ENCODE results near the gene C16orf96. TPM values are rescaled to one million over a fixed set of nuclear protein-coding genes. Genes with fewer than 3 reads are reported as not detected.

The C16orf96 gene
- total RNA-seq, 6 experiments from 2014 or later: 0.06 to 0.24 (median 0.16) TPM; not detected in 1

- WGBS (ENCODE audit: insufficient coverage, low coverage, low lambda C conversion rate, missing lambda C conversion rate): 61% methylated on average over 3 of the region's 13 CpGs
- H3K4me3 ChIP-seq: no peak overlapping the region
- TF ChIP-seq POLR2A (IDR thresholded peaks at IDR 0.05): no peak
- no peak for TF ChIP-seq CTCF (IDR thresholded peaks at IDR 0.05)
- H3K27ac ChIP-seq: peak overlapping the region in 1 of 3 donors; percentile 23
- no peaks in the 10 kb centered on the region for H3K9me3 ChIP-seq
- no peaks in the 10 kb centered on the region for H3K36me3 ChIP-seq
- ATAC-seq (peak in 1 of 4 donors; percentile 4), DNase-seq (no peak)
- intact Hi-C loops (cut with DNase I): no loop called here
- H3K4me1 ChIP-seq: peaks cover 0 to 8% (median 0%) of the 10 kb centered on the region in 4 donors
- no peaks in the 10 kb centered on the region for H3K27me3 ChIP-seq
Observed at GRCh38 chr16:4534151-4534790, 21.9 kb upstream of the C16orf96 start.

GRCh38 chr16:4535627-4536108, 20.5 kb upstream of the C16orf96 start:
- Histone ChIP-seq H3K36me3 (no peaks in the 10 kb centered on the region), H3K9me3 (peaks cover 0 to 5% (median 0%) of the 10 kb centered on the region in 4 donors), H3K4me1 (peaks cover 0 to 8% (median 0%) of the 10 kb centered on the region in 4 donors), H3K4me3 (no peak overlapping the region), H3K27me3 (no peaks in the 10 kb centered on the region), H3K27ac (no peak overlapping the region)
- no peak for ATAC-seq
- no peak for DNase-seq
- no peak for TF ChIP-seq CTCF (IDR thresholded peaks at IDR 0.05)
- no peak for TF ChIP-seq POLR2A (IDR thresholded peaks at IDR 0.05)
- intact Hi-C loops (cut with DNase I): no loop called here
- 68% methylated on average over 4 of the region's 7 CpGs for WGBS (ENCODE audit: insufficient coverage, low coverage, low lambda C conversion rate, missing lambda C conversion rate)

GRCh38 chr16:4536391-4537106, 19.6 kb upstream of the C16orf96 start:
- H3K27ac ChIP-seq: no peak overlapping the region
- H3K36me3 ChIP-seq: no peaks in the 10 kb centered on the region
- ATAC-seq (no peak), DNase-seq (no peak)
- 87% methylated on average over 14 of the region's 15 CpGs for WGBS (ENCODE audit: insufficient coverage, low coverage, low lambda C conversion rate, missing lambda C conversion rate)
- TF ChIP-seq POLR2A (IDR thresholded peaks at IDR 0.05): no peak
- no peak for TF ChIP-seq CTCF (IDR thresholded peaks at IDR 0.05)
- no peak overlapping the region for H3K4me3 ChIP-seq
- intact Hi-C loops (cut with DNase I): no loop called here
- H3K27me3 ChIP-seq: no peaks in the 10 kb centered on the region
- peaks cover 0 to 5% (median 0%) of the 10 kb centered on the region in 4 donors for H3K9me3 ChIP-seq
- H3K4me1 ChIP-seq: peaks cover 0 to 8% (median 0%) of the 10 kb centered on the region in 4 donors

- DNase-seq (peak; percentile 54 to 72 (median 66)), ATAC-seq (peak; percentile 16 to 48 (median 40))
- Histone ChIP-seq H3K4me1 (peaks cover 0 to 8% (median 0%) of the 10 kb centered on the region in 4 donors), H3K4me3 (peak overlapping the region; percentile 74 to 87 (median 83)), H3K27me3 (no peaks in the 10 kb centered on the region), H3K9me3 (peaks cover 0 to 5% (median 0%) of the 10 kb centered on the region in 4 donors), H3K27ac (peak overlapping the region; percentile 92 to 94 (median 93)), H3K36me3 (no peaks in the 10 kb centered on the region)
- 11% methylated on average over 3 of the region's 75 CpGs for WGBS (ENCODE audit: insufficient coverage, low coverage, low lambda C conversion rate, missing lambda C conversion rate)
- intact Hi-C loops (cut with DNase I): no loop called here
- no peak for TF ChIP-seq POLR2A (IDR thresholded peaks at IDR 0.05)
- TF ChIP-seq CTCF (IDR thresholded peaks at IDR 0.05): no peak
Observed at GRCh38 chr16:4537376-4538343, 18.5 kb upstream of the C16orf96 start.
